GM12801 (cell line): ENCODE data around the gene SFMBT2.

Source experiments
- TF ChIP-seq, protein P1 (sequence below): IDR thresholded peaks from one replicate; pipeline ENCODE4 v1.5.1; 2011; ENCODE audit warnings: control low read depth; ENCODE audit not compliant: insufficient read length; ENCODE audit errors: extremely low read depth

SFMBT2 gene

DNA sequence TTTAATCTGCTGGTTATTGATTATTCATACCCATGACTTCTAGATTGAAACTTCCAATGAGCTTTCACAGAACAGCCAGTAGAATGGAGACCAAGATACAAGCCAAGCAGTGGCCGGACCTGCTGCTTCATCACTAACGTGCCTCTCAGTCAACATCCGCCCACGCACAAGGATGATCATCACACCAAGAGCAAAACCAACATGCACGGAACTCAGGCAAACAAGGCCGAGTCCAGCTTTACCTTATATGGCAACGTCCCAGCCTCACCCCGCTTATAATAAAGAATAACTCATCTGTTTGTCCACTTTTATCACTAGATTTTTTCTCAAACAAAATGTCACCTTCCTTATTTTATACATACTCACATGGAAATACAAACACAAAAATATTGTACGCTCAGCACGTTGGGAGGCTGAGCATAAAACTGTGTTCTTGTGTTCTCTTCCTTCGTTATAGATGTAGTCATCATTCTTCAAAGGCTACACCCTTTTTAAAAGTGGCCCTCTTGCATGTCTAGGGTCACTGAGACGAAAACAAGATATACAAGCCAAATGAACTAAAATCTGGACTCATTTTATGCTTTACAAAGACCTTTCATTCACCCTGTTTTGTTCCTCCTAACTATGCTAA lies 122.7 kb downstream of the SFMBT2 start:
- TF ChIP-seq, protein P1, sequence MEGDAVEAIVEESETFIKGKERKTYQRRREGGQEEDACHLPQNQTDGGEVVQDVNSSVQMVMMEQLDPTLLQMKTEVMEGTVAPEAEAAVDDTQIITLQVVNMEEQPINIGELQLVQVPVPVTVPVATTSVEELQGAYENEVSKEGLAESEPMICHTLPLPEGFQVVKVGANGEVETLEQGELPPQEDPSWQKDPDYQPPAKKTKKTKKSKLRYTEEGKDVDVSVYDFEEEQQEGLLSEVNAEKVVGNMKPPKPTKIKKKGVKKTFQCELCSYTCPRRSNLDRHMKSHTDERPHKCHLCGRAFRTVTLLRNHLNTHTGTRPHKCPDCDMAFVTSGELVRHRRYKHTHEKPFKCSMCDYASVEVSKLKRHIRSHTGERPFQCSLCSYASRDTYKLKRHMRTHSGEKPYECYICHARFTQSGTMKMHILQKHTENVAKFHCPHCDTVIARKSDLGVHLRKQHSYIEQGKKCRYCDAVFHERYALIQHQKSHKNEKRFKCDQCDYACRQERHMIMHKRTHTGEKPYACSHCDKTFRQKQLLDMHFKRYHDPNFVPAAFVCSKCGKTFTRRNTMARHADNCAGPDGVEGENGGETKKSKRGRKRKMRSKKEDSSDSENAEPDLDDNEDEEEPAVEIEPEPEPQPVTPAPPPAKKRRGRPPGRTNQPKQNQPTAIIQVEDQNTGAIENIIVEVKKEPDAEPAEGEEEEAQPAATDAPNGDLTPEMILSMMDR = no peak

- TF ChIP-seq, protein P1 = no peak
Observed at GRCh38 chr10:7287377-7287776, 123.5 kb downstream of the SFMBT2 start.

- TF ChIP-seq, protein P1 = no peak
Observed at GRCh38 chr10:7285522-7286322, 125.1 kb downstream of the SFMBT2 start.

GRCh38 chr10:7283246-7283645 lies 127.6 kb downstream of the SFMBT2 start:
- TF ChIP-seq, protein P1 = no peak

DNA sequence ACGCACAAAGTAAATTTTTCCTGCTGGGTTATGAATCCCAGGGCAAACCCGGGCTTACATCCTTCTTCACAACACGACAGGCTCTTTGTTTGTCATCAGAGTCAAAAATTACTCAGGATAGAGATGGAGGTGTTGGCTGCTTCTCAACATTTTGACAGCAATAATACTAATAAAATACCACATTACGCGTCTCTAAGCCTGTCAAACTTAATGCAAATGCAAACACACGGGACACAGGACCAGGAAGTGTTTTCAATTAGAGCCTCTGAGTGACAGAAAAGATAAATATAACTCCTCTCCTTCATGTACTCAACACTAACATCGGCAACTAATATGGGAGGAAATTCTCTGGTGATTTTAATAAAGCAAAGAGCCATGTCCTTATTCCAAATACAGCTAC lies 128.4 kb downstream of the SFMBT2 start:
- TF ChIP-seq, protein P1 = no peak

- TF ChIP-seq, protein P1 = no peak
Observed at GRCh38 chr10:7281429-7281828, 129.4 kb downstream of the SFMBT2 start.

- TF ChIP-seq, protein P1 = no peak
Observed at GRCh38 chr10:7279303-7279702, 131.5 kb downstream of the SFMBT2 start.
